GM18520 (cell line): ENCODE results near the gene INPP5D.
A peak's percentile ranks its signal among the peaks of the same experiment; 100 is the strongest.
"Not testable (repeated sequence)": the region's sequence is repeated elsewhere in the genome, so short reads cannot be mapped to it uniquely, and the experiment has no call there.

Experiments used
- ATAC-seq: cut with Tn5 transposase; IDR thresholded peaks from one replicate; pipeline ENCODE4 v1.9.1; 2021; ENCODE audit not compliant: unreplicated experiment

Gene INPP5D

DNA sequence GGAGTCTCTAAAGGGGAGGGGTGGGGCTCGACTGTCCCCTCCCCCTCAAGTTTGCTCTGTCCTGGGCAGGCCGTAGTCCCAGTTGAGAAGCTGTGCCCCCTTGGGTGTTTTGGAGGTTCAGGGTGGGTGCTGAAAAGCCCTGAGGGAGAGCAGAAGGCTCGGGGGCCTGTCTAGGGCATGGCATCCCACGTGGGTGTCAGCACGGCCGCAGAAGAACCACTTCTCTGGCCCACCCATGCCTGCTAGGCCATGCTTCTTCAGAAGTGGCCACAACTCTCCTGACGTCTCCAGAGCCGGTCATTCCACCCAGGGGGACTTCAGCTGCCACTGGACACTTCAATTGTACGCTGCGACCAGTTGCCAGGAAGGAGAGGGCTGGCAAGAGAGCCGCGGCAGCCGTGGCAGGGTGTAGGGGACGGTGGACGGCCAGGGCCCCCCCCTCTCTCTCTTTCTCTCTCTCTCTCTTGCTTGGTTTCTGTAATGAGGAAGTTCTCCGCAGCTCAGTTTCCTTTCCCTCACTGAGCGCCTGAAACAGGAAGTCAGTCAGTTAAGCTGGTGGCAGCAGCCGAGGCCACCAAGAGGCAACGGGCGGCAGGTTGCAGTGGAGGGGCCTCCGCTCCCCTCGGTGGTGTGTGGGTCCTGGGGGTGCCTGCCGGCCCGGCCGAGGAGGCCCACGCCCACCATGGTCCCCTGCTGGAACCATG is at the start of gene INPP5D:
TSS of gene INPP5D (plus strand) at position 546 of the 704 bp plus-strand sequence. CDS start at position 683, 137 bp downstream.
- ATAC-seq: peak; percentile 28

- no peak for ATAC-seq
These were observed 49.4 kb upstream of the INPP5D start for GRCh38 chr2:233010569-233011267.

DNA sequence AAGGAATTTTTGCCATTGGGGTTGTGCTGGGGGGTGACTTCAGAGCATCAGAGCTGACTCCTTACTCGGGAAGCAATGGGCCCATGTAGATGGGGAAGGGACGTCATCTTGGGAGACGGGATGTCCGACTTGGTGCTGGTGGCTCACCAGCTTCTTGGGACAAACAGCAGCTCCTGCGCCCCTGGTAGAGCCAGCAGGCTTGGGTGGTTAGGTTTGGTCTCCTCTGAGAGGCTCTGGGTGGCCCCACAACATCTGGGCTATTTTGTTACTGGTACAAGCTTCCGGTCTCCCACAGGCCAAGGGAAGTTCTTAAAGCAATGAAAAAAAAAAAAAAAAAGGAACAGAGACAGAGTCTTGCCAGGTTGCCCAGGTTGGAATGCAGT is 48.9 kb upstream of the INPP5D start:
- ATAC-seq: no peak

DNA sequence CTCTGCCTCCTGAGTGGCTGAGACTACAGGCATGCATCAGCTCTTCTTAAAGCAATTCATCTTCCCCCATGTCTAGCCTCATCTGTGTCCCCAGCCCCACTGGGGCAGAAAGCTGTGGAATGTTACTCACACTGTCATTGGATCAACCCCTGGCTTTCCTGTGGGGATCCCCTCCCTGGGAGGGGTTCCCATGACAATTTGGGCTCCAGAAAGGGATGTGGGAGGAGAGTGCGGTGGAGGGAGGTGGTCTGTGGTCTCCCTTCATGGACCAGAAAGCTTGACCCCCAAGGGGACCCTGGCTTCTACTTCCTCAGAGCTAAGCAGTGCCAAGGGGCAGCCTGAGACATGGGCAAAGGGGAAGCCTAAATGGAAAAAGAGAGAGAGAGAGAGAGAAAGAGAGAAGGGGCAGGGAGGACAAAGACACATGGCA is 48.4 kb upstream of the INPP5D start:
- ATAC-seq: no peak

DNA sequence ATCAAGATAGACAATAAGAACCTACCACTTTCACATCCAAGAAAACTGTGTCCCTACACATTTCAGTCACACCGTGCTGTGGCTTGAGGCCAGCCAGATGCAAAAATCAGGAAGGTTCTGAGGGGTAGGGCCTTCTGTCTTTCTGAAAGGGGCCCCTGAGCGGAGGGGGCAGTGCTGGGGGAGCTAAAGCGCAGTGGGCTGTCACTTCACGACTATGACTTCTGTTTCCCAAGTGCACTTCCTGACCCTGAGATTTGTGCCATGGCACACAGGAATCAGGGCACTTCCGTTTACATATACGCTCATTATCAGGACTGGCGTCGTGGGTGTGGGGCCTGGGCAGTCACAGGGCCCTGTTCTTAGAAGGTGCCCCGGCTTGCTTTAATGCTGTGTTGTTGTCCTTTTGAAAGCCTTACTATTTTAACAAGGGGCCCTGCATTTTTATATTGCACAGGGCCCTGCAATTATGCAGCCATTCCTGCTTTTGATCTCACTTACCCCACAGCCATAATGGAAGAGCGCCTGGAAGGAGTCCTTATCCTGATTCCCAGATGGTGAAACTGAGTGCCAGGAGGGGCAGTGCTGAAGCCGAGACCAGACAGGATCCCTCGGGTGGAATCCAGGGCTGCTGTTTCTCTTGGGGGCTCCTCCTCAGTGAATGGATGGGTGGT is 47.7 kb upstream of the INPP5D start:
- no peak for ATAC-seq

- no peak for ATAC-seq
These were observed 47.1 kb upstream of the INPP5D start, which contains the start of gene NGEF for GRCh38 chr2:233013027-233013461. NGEF (minus strand) TSS chr2:233013256; CDS start chr2:232974890, 38,366 bp downstream.

GRCh38 chr2:233013650-233014049 is 46.5 kb upstream of the INPP5D start:
- ATAC-seq: no peak

GRCh38 chr2:233015019-233015645 is 45.0 kb upstream of the INPP5D start:
- ATAC-seq: no peak

DNA sequence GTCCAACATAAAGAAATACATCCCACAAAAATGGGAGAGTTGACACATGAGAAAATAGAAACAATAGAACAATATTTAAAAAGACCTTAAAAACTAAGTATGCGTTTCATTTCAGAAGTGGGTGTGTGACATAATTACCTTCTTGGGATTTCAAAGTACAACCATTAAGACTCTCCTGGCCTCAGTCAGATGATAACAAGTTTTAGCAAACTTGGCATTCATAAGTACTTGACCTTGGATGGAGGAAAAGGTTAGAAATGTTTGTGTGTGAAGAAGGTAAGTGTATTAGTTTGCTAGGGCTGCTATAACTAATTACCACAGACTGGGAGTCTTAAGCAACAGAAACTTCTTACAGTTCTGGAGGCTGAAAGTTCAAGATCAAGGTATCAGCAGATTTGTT is 42.2 kb upstream of the INPP5D start:
- no peak for ATAC-seq

- ATAC-seq: not testable (repeated sequence)
These were observed 40.5 kb upstream of the INPP5D start for GRCh38 chr2:233019610-233020009.

DNA sequence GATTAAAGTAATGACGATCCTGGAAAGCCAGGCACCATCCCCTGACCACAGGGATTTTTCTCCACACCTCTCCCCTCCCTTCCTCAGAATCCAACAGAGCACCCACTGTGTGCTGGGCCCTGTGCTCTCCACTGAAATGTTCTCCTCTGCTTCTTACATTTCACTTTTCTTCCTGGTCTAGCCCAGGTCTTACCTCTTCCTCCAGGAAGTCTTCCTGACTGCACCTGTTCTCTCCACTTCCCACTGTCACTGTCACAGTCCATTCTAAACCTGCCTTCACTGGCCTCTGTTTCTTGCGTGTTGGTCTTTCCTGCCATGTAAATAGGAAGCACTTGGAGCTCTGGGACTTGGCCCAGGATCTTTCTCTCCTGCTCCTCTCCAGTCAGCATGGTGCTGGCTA is 39.7 kb upstream of the INPP5D start:
- ATAC-seq: no peak

- ATAC-seq: no peak
These were observed 38.4 kb upstream of the INPP5D start for GRCh38 chr2:233021771-233022170.

- no peak for ATAC-seq
These were observed 37.6 kb upstream of the INPP5D start for GRCh38 chr2:233022561-233022960.

DNA sequence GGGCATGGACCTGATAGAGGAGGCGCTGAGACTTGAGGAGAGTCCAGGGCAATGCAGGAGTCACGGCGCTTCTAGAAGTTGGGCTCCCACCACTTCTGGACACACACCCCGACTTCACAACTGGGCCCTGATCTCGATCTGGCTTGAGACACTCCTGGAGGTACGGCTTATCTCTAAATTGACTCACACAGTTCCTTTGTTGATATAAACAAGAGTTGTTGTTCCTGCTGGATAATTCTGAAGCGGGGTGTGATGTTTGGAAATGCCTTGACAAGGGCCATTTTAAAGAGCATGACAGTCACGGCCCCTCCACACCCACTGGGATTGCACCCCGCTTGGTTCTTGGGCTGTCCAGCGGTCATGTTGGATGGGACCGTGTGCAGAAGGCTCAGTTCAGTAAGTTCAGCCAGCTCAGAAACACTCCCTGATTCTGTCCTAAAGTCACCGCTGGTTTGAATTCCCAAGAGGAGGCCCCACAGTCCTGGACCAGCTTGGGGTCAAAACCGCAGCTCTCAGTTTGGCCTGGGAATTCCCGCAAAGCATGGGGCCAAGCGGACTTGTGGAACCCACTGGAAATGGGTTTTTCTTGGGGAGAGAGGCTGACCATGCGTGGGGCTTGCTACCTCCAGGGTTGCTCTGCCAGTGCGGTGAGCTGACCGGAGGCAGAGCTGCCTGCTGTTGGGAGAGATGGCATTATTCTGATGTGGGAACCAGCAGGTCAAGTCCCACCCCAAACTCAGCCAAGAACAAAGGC is 37.0 kb upstream of the INPP5D start:
- ATAC-seq: no peak

DNA sequence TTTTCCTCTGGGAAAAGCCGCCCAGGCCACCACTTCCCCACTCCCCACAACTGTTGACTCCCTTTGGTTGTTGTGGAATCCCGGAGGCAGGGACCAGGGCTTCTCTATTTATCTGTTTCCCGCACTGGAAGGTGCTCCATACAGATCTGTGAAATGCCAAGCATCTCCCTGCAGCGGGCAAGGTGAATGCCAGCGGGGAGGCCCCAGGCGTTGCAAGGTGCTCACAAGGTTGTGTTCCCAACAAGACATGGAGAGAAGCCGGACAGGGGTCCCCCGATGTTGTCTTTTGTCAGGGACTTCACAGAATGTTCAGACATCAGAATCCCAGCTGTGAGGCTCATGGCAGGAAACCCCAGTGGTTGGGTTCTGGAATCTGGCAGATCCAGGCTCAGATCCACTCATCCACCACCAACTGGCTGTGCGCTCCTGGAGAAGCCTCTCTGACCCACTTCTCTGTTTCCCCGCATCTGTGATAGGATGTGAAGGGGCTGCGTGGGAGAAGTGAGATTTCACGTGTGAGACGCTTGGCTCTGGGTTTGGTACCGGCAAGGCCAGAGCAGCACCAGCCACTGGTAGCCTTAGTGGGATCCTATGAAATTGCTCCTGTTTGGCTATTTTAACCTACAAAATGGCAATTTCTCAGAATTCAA is 36.3 kb upstream of the INPP5D start:
- ATAC-seq: no peak

DNA sequence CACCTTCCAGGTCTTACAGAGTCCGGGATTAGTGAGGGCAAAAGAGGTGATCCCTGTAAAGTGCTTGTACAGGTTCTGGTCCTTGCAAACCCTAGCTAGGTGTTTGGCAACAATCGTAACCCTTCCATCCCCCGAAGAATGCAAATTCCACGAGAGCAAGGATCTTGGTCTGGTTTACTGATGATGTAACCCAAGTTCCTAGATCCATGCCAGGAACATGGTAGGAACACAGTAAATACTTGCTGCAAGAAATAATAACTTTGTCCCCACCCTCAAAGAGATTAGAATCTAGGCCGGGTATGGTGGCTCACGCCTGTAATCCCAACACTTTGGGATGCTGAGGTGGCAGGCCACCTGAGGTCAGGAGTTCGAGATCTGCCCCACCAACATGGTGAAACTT is 34.4 kb upstream of the INPP5D start:
- no peak for ATAC-seq

DNA sequence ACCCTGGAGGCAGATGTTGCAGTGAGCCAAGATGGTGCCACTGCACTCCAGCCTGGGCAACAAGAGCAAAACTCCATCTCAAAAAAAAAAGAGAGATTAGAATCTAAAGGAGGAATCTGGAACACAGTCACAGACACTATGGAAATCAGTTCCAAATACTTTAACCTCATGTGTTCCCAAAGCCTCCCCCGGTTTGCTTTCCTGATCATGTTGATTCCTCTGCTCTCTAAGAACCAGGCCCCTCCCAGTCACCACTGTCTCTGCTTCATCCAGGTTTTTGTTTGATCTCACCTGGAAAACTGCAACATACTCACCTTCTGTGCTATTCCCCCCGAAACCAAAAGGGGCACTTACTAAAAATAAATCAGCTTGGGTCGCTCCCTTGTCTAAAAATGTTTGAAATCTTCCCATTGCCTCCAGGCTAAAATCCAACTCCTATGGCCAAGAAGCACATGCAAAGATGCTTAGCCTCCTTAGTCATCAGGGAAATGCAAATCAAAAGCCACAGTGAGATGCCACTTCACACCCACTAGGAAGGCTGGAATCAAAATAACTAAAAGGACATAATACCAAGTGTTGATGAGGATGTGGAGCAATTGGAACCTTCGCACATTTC is 33.8 kb upstream of the INPP5D start:
- no peak for ATAC-seq

DNA sequence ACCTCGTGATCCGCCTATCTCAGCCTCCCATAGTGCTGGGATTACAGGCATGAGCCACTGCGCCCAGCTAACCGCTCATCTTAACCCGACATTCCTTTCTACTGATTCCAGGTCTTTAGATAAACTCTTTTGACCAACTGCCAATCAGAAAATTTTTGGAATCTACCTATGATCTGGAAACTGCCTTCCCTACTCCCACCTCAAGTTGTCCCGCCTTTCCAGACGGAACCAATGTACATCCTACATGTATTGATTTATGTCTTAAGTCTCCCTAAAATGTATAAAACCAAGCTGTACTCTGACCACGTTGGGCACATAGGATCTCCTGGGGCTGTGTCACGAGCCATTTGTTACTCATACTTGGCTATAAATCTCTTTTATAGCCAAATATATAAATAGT is 30.8 kb upstream of the INPP5D start:
- no peak for ATAC-seq

- no peak for ATAC-seq
These were observed 28.3 kb upstream of the INPP5D start for GRCh38 chr2:233031556-233032500.
